ENCODE data around the gene ZDHHC22. TPM values are rescaled to one million over a fixed set of nuclear protein-coding genes. Genes with fewer than 3 reads are reported as not detected.

Gene ZDHHC22
- total RNA-seq, 2 experiments from 2014 or later: not detected

GRCh38 chr14:77180726-77181602, 39.4 kb upstream of the ZDHHC22 start:
- Histone ChIP-seq H3K9me3 (ENCODE audit: control insufficient read depth in 1 of 2, insufficient read depth in 1 of 2, low read length in 2 of 2) (peaks cover 0 to 7% of the 10 kb centered on the region in 2 experiments), H3K4me3 (ENCODE audit: low read length) (peak overlapping the region; percentile 66), H3K4me1 (ENCODE audit: insufficient read depth, low read length) (peaks cover 26% of the 10 kb centered on the region), H3K36me3 (ENCODE audit: insufficient read depth, low read length) (no peaks in the 10 kb centered on the region), H3K27ac (ENCODE audit: low read depth in 1 of 2, low read length in 2 of 2) (no peak overlapping the region), H3K27me3 (ENCODE audit: control insufficient read depth in 1 of 2, insufficient read depth in 2 of 2, low read length in 2 of 2) (peaks cover 0 to 31% of the 10 kb centered on the region in 2 experiments)
- ChIA-PET POLR2A (no interaction called here), CTCF (no interaction called here)
- Mint-ChIP-seq H3K4me1 (ENCODE audit: low read depth) (peaks cover 18% of the 10 kb centered on the region), H3K27ac (no peak overlapping the region), H3K36me3 (ENCODE audit: low read depth) (no peaks in the 10 kb centered on the region), H3K9me3 (no peaks in the 10 kb centered on the region), H3K4me3 (peak overlapping the region; percentile 86), H3K27me3 (peaks cover 53% of the 10 kb centered on the region)
- TF ChIP-seq CTCF (IDR thresholded peaks at IDR 0.05): no peak
- intact Hi-C loops (cut with DNase I, micrococcal nuclease): no loop called here
- DNase-seq (no peak), ATAC-seq (ENCODE audit: poor library complexity) (no peak)

GRCh38 chr14:77178656-77179055, 37.1 kb upstream of the ZDHHC22 start:
- H3K9me3 Mint-ChIP-seq: no peaks in the 10 kb centered on the region
- peaks cover 26% of the 10 kb centered on the region for H3K4me1 ChIP-seq (ENCODE audit: insufficient read depth, low read length)
- H3K4me3 ChIP-seq (ENCODE audit: low read length): no peak overlapping the region
- H3K27ac Mint-ChIP-seq: no peak overlapping the region
- no peaks in the 10 kb centered on the region for H3K36me3 Mint-ChIP-seq (ENCODE audit: low read depth)
- DNase-seq (no peak), ATAC-seq (ENCODE audit: poor library complexity) (no peak)
- no peak for TF ChIP-seq CTCF (IDR thresholded peaks at IDR 0.05)
- no peak overlapping the region for H3K4me3 Mint-ChIP-seq
- H3K9me3 ChIP-seq (ENCODE audit: control insufficient read depth in 1 of 2, insufficient read depth in 1 of 2, low read length in 2 of 2): peaks cover 0 to 7% of the 10 kb centered on the region in 2 experiments
- intact Hi-C loops (cut with DNase I, micrococcal nuclease): no loop called here
- no peaks in the 10 kb centered on the region for H3K36me3 ChIP-seq (ENCODE audit: insufficient read depth, low read length)
- ChIA-PET CTCF (no interaction called here), POLR2A (no interaction called here)
- H3K27ac ChIP-seq (ENCODE audit: low read depth in 1 of 2, low read length in 2 of 2): no peak overlapping the region
- peaks cover 43% of the 10 kb centered on the region for H3K27me3 Mint-ChIP-seq
- peaks cover 18% of the 10 kb centered on the region for H3K4me1 Mint-ChIP-seq (ENCODE audit: low read depth)
- peaks cover 4 to 30% of the 10 kb centered on the region in 2 experiments for H3K27me3 ChIP-seq (ENCODE audit: control insufficient read depth in 1 of 2, insufficient read depth in 2 of 2, low read length in 2 of 2)

- Histone ChIP-seq H3K4me3 (ENCODE audit: low read length) (no peak overlapping the region), H3K9me3 (ENCODE audit: control insufficient read depth in 1 of 2, insufficient read depth in 1 of 2, low read length in 2 of 2) (peaks cover 0 to 7% of the 10 kb centered on the region in 2 experiments), H3K4me1 (ENCODE audit: insufficient read depth, low read length) (peaks cover 19% of the 10 kb centered on the region), H3K27ac (ENCODE audit: low read depth in 1 of 2, low read length in 2 of 2) (no peak overlapping the region), H3K27me3 (ENCODE audit: control insufficient read depth in 1 of 2, insufficient read depth in 2 of 2, low read length in 2 of 2) (peaks cover 6 to 26% of the 10 kb centered on the region in 2 experiments), H3K36me3 (ENCODE audit: insufficient read depth, low read length) (no peaks in the 10 kb centered on the region)
- ChIA-PET CTCF (no interaction called here), POLR2A (no interaction called here)
- intact Hi-C loops (cut with DNase I, micrococcal nuclease): no loop called here
- no peak for DNase-seq
- Mint-ChIP-seq H3K9me3 (no peaks in the 10 kb centered on the region), H3K27me3 (peaks cover 45% of the 10 kb centered on the region), H3K27ac (no peak overlapping the region), H3K4me1 (ENCODE audit: low read depth) (peaks cover 16% of the 10 kb centered on the region), H3K36me3 (ENCODE audit: low read depth) (no peaks in the 10 kb centered on the region), H3K4me3 (no peak overlapping the region)
- TF ChIP-seq CTCF (IDR thresholded peaks at IDR 0.05): no peak
- ATAC-seq (ENCODE audit: poor library complexity): no peak
Measured at GRCh38 chr14:77177702-77178101, 36.1 kb upstream of the ZDHHC22 start.
